ENCODE data around the gene LHX4.
A peak's percentile ranks its signal among the peaks of the same experiment; 100 is the strongest.

LHX4 gene

DNA sequence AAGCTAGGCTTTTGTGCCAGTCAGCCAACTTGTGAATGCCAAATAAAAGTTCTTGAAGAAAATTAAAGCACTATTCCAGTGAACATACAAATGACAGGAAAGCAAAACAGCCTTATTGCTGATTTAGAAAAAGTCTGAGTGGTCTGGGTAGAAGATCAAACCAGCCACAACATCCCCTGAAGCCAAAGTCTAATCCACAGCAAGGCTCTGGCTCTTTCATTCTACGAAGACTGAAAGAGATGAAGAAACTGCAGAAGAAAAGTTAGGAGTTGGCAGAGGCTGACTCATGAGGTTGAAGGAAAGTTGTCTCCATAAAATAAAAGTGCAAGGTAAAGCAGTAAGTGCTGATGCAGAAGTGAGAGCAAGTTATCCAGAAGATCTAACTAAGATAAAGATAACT lies 65.9 kb downstream of the LHX4 start:
- Histone ChIP-seq H4K8ac (ENCODE audit: low read length) (no peak overlapping the region), H2BK12ac (ENCODE audit: low read length in 2 of 2) (no peak overlapping the region), H3K4me2 (ENCODE audit: low read length, poor library complexity, severe bottlenecking) (no peak overlapping the region), H2AFZ (ENCODE audit: low read depth, low read length) (no peak overlapping the region), H3K36me3 (ENCODE audit: control insufficient read depth in 1 of 2, insufficient read depth in 2 of 2, low read depth in 1 of 2, low read length in 2 of 2) (no peaks in the 10 kb centered on the region), H3K9me3 (ENCODE audit: control insufficient read depth, low read length) (no peaks in the 10 kb centered on the region), H3K27me3 (ENCODE audit: control insufficient read depth in 1 of 2, insufficient read depth in 1 of 2, low read length in 2 of 2) (no peaks in the 10 kb centered on the region), H3K4ac (ENCODE audit: low read depth in 1 of 2, low read length in 2 of 2) (no peak overlapping the region), H2BK120ac (ENCODE audit: low read depth, low read length) (no peak overlapping the region), H3K4me1 (ENCODE audit: control insufficient read depth, insufficient read depth, low read depth, low read length) (no peaks in the 10 kb centered on the region), H3K79me1 (replicated peaks; ENCODE audit: low read length, poor library complexity, severe bottlenecking) (peaks cover 10% of the 10 kb centered on the region), H2AK5ac (ENCODE audit: low read length, severe bottlenecking) (no peak overlapping the region), H4K91ac (ENCODE audit: low read length) (no peak overlapping the region), H3K18ac (ENCODE audit: low read depth in 1 of 2, low read length in 2 of 2) (no peak overlapping the region), H3K27ac (ENCODE audit: low read length, poor library complexity, severe bottlenecking) (no peak overlapping the region), H3K14ac (ENCODE audit: low read length in 2 of 2) (no peak overlapping the region), H3K4me3 (ENCODE audit: insufficient read depth in 1 of 2, low read depth in 1 of 2, low read length in 2 of 2) (no peak overlapping the region), H3K23ac (ENCODE audit: low read length in 2 of 2) (no peak overlapping the region), H3K9ac (ENCODE audit: low read length) (no peak overlapping the region), H2BK15ac (ENCODE audit: low read depth, poor library complexity, severe bottlenecking) (no peak overlapping the region), H2BK5ac (ENCODE audit: low read depth, low read length, poor library complexity, severe bottlenecking) (no peak overlapping the region)
- WGBS = 100% methylated on average over 1 of the region's 1 CpG
- DNase-seq = no peak

DNA sequence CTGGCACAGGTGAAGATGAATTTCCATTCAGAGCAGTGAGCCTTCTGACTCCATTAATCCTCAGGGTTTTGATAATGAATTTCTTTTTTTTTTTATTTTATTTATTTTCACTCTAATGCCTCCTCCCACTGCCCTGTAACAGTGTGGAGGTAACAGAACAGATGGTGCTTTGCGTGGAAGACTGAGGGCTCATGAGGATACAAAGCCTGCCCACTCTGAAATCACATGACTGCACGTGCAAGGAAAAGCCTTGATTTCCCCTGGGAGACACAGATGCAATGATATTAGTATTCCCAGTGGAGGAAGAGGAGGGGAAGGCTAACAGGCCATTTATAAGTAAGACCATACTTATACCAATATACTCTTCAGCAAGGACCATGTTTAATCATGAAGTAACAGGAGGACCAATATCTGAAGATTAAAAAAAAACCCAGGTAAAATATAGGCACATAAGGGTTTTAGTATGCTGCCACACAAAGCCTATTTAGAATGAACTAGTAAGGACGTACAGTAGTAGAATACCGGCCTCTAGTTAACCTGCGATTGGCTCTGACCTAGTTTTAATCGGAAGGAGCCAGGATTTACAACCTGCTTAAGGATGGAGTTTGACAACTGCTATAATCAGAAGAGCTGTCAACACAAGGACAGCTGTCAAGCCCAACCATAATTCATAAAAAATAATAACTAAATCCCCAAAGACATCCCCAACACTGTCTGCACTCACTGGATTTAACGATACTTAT lies 69.6 kb downstream of the LHX4 start:
- H3K4me2 ChIP-seq (ENCODE audit: low read length, poor library complexity, severe bottlenecking) = no peak overlapping the region
- H3K18ac ChIP-seq (ENCODE audit: low read depth in 1 of 2, low read length in 2 of 2) = no peak overlapping the region
- H3K79me1 ChIP-seq (replicated peaks; ENCODE audit: low read length, poor library complexity, severe bottlenecking) = peaks cover 7% of the 10 kb centered on the region
- no peak overlapping the region for H2BK12ac ChIP-seq (ENCODE audit: low read length in 2 of 2)
- no peaks in the 10 kb centered on the region for H3K27me3 ChIP-seq (ENCODE audit: control insufficient read depth in 1 of 2, insufficient read depth in 1 of 2, low read length in 2 of 2)
- H3K27ac ChIP-seq (ENCODE audit: low read length, poor library complexity, severe bottlenecking) = no peak overlapping the region
- H4K91ac ChIP-seq (ENCODE audit: low read length) = no peak overlapping the region
- no peaks in the 10 kb centered on the region for H3K36me3 ChIP-seq (ENCODE audit: control insufficient read depth in 1 of 2, insufficient read depth in 2 of 2, low read depth in 1 of 2, low read length in 2 of 2)
- WGBS = 96% methylated on average over 6 of the region's 7 CpGs
- H3K23ac ChIP-seq (ENCODE audit: low read length in 2 of 2) = no peak overlapping the region
- no peak overlapping the region for H4K8ac ChIP-seq (ENCODE audit: low read length)
- H3K9ac ChIP-seq (ENCODE audit: low read length) = no peak overlapping the region
- H2BK5ac ChIP-seq (ENCODE audit: low read depth, low read length, poor library complexity, severe bottlenecking) = no peak overlapping the region
- no peak overlapping the region for H2BK15ac ChIP-seq (ENCODE audit: low read depth, poor library complexity, severe bottlenecking)
- H3K14ac ChIP-seq (ENCODE audit: low read length in 2 of 2) = no peak overlapping the region
- no peak for DNase-seq
- no peak overlapping the region for H2BK120ac ChIP-seq (ENCODE audit: low read depth, low read length)
- no peak overlapping the region for H3K4me3 ChIP-seq (ENCODE audit: insufficient read depth in 1 of 2, low read depth in 1 of 2, low read length in 2 of 2)
- no peak overlapping the region for H3K4ac ChIP-seq (ENCODE audit: low read depth in 1 of 2, low read length in 2 of 2)
- H2AFZ ChIP-seq (ENCODE audit: low read depth, low read length) = no peak overlapping the region
- no peaks in the 10 kb centered on the region for H3K9me3 ChIP-seq (ENCODE audit: control insufficient read depth, low read length)
- H2AK5ac ChIP-seq (ENCODE audit: low read length, severe bottlenecking) = no peak overlapping the region
- no peaks in the 10 kb centered on the region for H3K4me1 ChIP-seq (ENCODE audit: control insufficient read depth, insufficient read depth, low read depth, low read length)

DNA sequence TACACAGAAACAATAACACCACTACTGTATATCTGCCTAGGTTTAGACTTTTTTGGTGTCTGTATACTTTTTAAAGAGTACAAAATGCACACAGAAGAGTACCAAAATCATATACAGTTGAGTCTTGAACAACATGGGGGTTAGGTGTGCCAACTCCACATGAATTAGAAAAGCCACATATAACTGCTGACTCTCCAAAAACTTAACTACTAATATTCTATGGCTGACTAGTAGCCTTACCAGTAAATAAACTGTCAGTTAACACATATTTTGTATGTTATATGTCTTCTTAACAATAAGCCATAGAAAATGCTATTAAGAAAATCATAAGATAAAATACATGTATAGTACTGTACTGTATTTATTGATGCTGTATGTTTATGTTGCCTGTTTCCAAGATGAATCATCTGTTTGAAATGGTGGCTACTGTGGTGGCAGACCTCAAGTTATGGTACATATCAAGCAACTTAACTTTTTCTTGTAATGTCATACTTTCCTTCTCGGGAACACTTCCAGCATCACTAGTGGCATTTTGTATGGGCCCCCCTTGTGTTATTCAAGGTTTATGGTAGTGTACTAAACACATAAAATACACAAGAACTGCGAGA lies 71.2 kb downstream of the LHX4 start:
- no peaks in the 10 kb centered on the region for H3K36me3 ChIP-seq (ENCODE audit: control insufficient read depth in 1 of 2, insufficient read depth in 2 of 2, low read depth in 1 of 2, low read length in 2 of 2)
- no peak overlapping the region for H3K4me2 ChIP-seq (ENCODE audit: low read length, poor library complexity, severe bottlenecking)
- H4K91ac ChIP-seq (ENCODE audit: low read length) = no peak overlapping the region
- H2BK5ac ChIP-seq (ENCODE audit: low read depth, low read length, poor library complexity, severe bottlenecking) = no peak overlapping the region
- H2BK120ac ChIP-seq (ENCODE audit: low read depth, low read length) = no peak overlapping the region
- H2BK12ac ChIP-seq (ENCODE audit: low read length in 2 of 2) = no peak overlapping the region
- H3K79me1 ChIP-seq (replicated peaks; ENCODE audit: low read length, poor library complexity, severe bottlenecking) = peaks cover 7% of the 10 kb centered on the region
- 89% methylated on average over 1 of the region's 2 CpGs for WGBS
- peak; percentile 64 for DNase-seq
- no peak overlapping the region for H3K14ac ChIP-seq (ENCODE audit: low read length in 2 of 2)
- H3K27me3 ChIP-seq (ENCODE audit: control insufficient read depth in 1 of 2, insufficient read depth in 1 of 2, low read length in 2 of 2) = no peaks in the 10 kb centered on the region
- H3K4ac ChIP-seq (ENCODE audit: low read depth in 1 of 2, low read length in 2 of 2) = no peak overlapping the region
- H3K9ac ChIP-seq (ENCODE audit: low read length) = no peak overlapping the region
- no peak overlapping the region for H3K27ac ChIP-seq (ENCODE audit: low read length, poor library complexity, severe bottlenecking)
- no peak overlapping the region for H4K8ac ChIP-seq (ENCODE audit: low read length)
- H3K4me1 ChIP-seq (ENCODE audit: control insufficient read depth, insufficient read depth, low read depth, low read length) = no peaks in the 10 kb centered on the region
- no peak overlapping the region for H3K23ac ChIP-seq (ENCODE audit: low read length in 2 of 2)
- H3K9me3 ChIP-seq (ENCODE audit: control insufficient read depth, low read length) = no peaks in the 10 kb centered on the region
- H2BK15ac ChIP-seq (ENCODE audit: low read depth, poor library complexity, severe bottlenecking) = no peak overlapping the region
- no peak overlapping the region for H2AK5ac ChIP-seq (ENCODE audit: low read length, severe bottlenecking)
- no peak overlapping the region for H3K4me3 ChIP-seq (ENCODE audit: insufficient read depth in 1 of 2, low read depth in 1 of 2, low read length in 2 of 2)
- H2AFZ ChIP-seq (ENCODE audit: low read depth, low read length) = no peak overlapping the region
- no peak overlapping the region for H3K18ac ChIP-seq (ENCODE audit: low read depth in 1 of 2, low read length in 2 of 2)

DNA sequence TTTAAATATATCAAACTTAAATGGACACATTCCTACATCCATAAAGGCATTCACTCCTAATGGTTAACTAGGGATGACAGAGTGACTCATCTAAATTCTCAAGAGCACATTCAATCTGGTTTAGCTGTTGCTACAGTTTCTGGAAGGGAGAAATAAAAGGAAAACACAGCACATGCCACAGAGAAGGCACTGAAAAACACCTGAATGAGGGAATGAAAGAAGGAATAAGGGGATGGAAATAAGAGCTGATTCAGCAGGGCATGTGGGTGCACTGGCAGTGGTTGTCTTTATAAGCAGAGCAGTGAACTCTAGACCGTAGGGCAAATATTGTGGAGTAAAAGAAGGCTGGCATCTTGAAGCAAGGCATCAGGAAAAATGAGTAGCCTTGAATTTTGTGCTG lies 79.3 kb downstream of the LHX4 start:
- peak overlapping the region; percentile 99 for H3K27ac ChIP-seq (ENCODE audit: low read length, poor library complexity, severe bottlenecking)

More for the DNA sequence above, 79.3 kb downstream of the LHX4 start:
- Histone ChIP-seq H3K4me2 (ENCODE audit: low read length, poor library complexity, severe bottlenecking) (peak overlapping the region; percentile 47), H2BK5ac (ENCODE audit: low read depth, low read length, poor library complexity, severe bottlenecking) (peak overlapping the region; percentile 44), H3K36me3 (ENCODE audit: control insufficient read depth in 1 of 2, insufficient read depth in 2 of 2, low read depth in 1 of 2, low read length in 2 of 2) (peaks cover 0 to 15% of the 10 kb centered on the region in 2 experiments), H3K9me3 (ENCODE audit: control insufficient read depth, low read length) (no peaks in the 10 kb centered on the region), H3K14ac (ENCODE audit: low read length in 2 of 2) (no peak overlapping the region), H4K91ac (ENCODE audit: low read length) (no peak overlapping the region), H3K4me3 (ENCODE audit: insufficient read depth in 1 of 2, low read depth in 1 of 2, low read length in 2 of 2) (no peak overlapping the region), H3K9ac (ENCODE audit: low read length) (peak overlapping the region; percentile 60), H3K27me3 (ENCODE audit: control insufficient read depth in 1 of 2, insufficient read depth in 1 of 2, low read length in 2 of 2) (no peaks in the 10 kb centered on the region), H3K4ac (ENCODE audit: low read depth in 1 of 2, low read length in 2 of 2) (no peak overlapping the region), H3K79me1 (replicated peaks; ENCODE audit: low read length, poor library complexity, severe bottlenecking) (peaks cover 2% of the 10 kb centered on the region), H2BK12ac (ENCODE audit: low read length in 2 of 2) (no peak overlapping the region), H3K18ac (ENCODE audit: low read depth in 1 of 2, low read length in 2 of 2) (peak overlapping the region in 1 of 2 experiments; percentile 18), H4K8ac (ENCODE audit: low read length) (no peak overlapping the region), H3K23ac (ENCODE audit: low read length in 2 of 2) (no peak overlapping the region), H2AFZ (ENCODE audit: low read depth, low read length) (no peak overlapping the region), H2BK15ac (ENCODE audit: low read depth, poor library complexity, severe bottlenecking) (no peak overlapping the region), H2BK120ac (ENCODE audit: low read depth, low read length) (no peak overlapping the region), H2AK5ac (ENCODE audit: low read length, severe bottlenecking) (peak overlapping the region; percentile 88), H3K4me1 (ENCODE audit: control insufficient read depth, insufficient read depth, low read depth, low read length) (peaks cover 5% of the 10 kb centered on the region)
- peak; percentile 55 for DNase-seq
- 98% methylated on average over 1 of the region's 1 CpG for WGBS
